Nephron (organoid): ENCODE results near the gene SMIM28.

Experiments used
- H3K27ac Mint-ChIP-seq, 3 experiments: 2 replicates each; pipeline ENCODE4 v1.8.0; 2020; ENCODE audit warnings: mixed read lengths in 3 of 3, mild to moderate bottlenecking in 2 of 3, moderate library complexity in 1 of 3
- H3K27me3 Mint-ChIP-seq: 2 replicates; pipeline ENCODE4 v1.8.0; 2021; ENCODE audit warnings: low read depth, mild to moderate bottlenecking, moderate library complexity, mixed read lengths
- H3K36me3 Mint-ChIP-seq: 2 replicates; pipeline ENCODE4 v1.8.0; 2020; ENCODE audit warnings: low read depth, mixed read lengths
- H3K4me1 Mint-ChIP-seq: 2 replicates; pipeline ENCODE4 v1.8.0; 2020; ENCODE audit warnings: mixed read lengths
- H3K4me3 Mint-ChIP-seq, 3 experiments: 2 replicates each; pipeline ENCODE4 v1.8.0; 2020; ENCODE audit warnings: mild to moderate bottlenecking in 3 of 3, mixed read lengths in 3 of 3, moderate library complexity in 2 of 3
- H3K9me3 Mint-ChIP-seq: 2 replicates; pipeline ENCODE4 v1.8.0; 2020; ENCODE audit warnings: mixed read lengths
- CTCF ChIP-seq, 3 experiments: fragments of 200-600 bp; sonication (generic); IDR thresholded peaks; one replicate each; pipeline ENCODE4 v1.5.0; 2021; ENCODE audit warnings: antibody characterized with exemption in 3 of 3; ENCODE audit not compliant: unreplicated experiment in 3 of 3

The SMIM28 gene

GRCh38 chr6:138334963-138335362 is 42.7 kb upstream of the SMIM28 start:
- H3K27ac Mint-ChIP-seq: no peak overlapping the region

GRCh38 chr6:138336221-138336620 is 41.5 kb upstream of the SMIM28 start:
- no peak overlapping the region for H3K4me3 Mint-ChIP-seq
- TF ChIP-seq CTCF (IDR thresholded peaks at IDR 0.05; ENCODE audit: unreplicated experiment in 3 of 3): no peak
- H3K4me1 Mint-ChIP-seq: no peaks in the 10 kb centered on the region
- no peaks in the 10 kb centered on the region for H3K9me3 Mint-ChIP-seq
- H3K36me3 Mint-ChIP-seq: no peaks in the 10 kb centered on the region
- H3K27ac Mint-ChIP-seq: no peak overlapping the region
- H3K27me3 Mint-ChIP-seq: peaks cover 8% of the 10 kb centered on the region

More at GRCh38 chr6:138334963-138335362, 42.7 kb upstream of the SMIM28 start:
- no peak for TF ChIP-seq CTCF (IDR thresholded peaks at IDR 0.05; ENCODE audit: unreplicated experiment in 3 of 3)
- Mint-ChIP-seq H3K4me1 (no peaks in the 10 kb centered on the region), H3K27me3 (peaks cover 8% of the 10 kb centered on the region), H3K4me3 (no peak overlapping the region), H3K36me3 (no peaks in the 10 kb centered on the region), H3K9me3 (no peaks in the 10 kb centered on the region)

GRCh38 chr6:138337076-138337475 is 40.6 kb upstream of the SMIM28 start:
- Mint-ChIP-seq H3K4me1 (no peaks in the 10 kb centered on the region), H3K9me3 (no peaks in the 10 kb centered on the region), H3K27ac (no peak overlapping the region), H3K4me3 (no peak overlapping the region), H3K36me3 (no peaks in the 10 kb centered on the region), H3K27me3 (peaks cover 8% of the 10 kb centered on the region)
- TF ChIP-seq CTCF (IDR thresholded peaks at IDR 0.05; ENCODE audit: unreplicated experiment in 3 of 3): no peak

GRCh38 chr6:138339024-138339423 is 38.7 kb upstream of the SMIM28 start:
- Mint-ChIP-seq H3K36me3 (no peaks in the 10 kb centered on the region), H3K27ac (no peak overlapping the region), H3K9me3 (no peaks in the 10 kb centered on the region), H3K4me3 (no peak overlapping the region), H3K27me3 (peaks cover 6% of the 10 kb centered on the region), H3K4me1 (no peaks in the 10 kb centered on the region)
- TF ChIP-seq CTCF (IDR thresholded peaks at IDR 0.05; ENCODE audit: unreplicated experiment in 3 of 3): no peak

- H3K4me3 Mint-ChIP-seq: no peak overlapping the region
- no peaks in the 10 kb centered on the region for H3K9me3 Mint-ChIP-seq
- H3K4me1 Mint-ChIP-seq: no peaks in the 10 kb centered on the region
- no peak overlapping the region for H3K27ac Mint-ChIP-seq
- no peaks in the 10 kb centered on the region for H3K36me3 Mint-ChIP-seq
- TF ChIP-seq CTCF (IDR thresholded peaks at IDR 0.05; ENCODE audit: unreplicated experiment in 3 of 3): no peak
- H3K27me3 Mint-ChIP-seq: no peaks in the 10 kb centered on the region
Measured at GRCh38 chr6:138341176-138341575, 36.5 kb upstream of the SMIM28 start.

GRCh38 chr6:138343112-138343511 is 34.6 kb upstream of the SMIM28 start:
- Mint-ChIP-seq H3K27me3 (no peaks in the 10 kb centered on the region), H3K4me1 (no peaks in the 10 kb centered on the region), H3K4me3 (no peak overlapping the region), H3K36me3 (no peaks in the 10 kb centered on the region), H3K9me3 (no peaks in the 10 kb centered on the region), H3K27ac (no peak overlapping the region)
- TF ChIP-seq CTCF (IDR thresholded peaks at IDR 0.05; ENCODE audit: unreplicated experiment in 3 of 3): no peak
